ENCODE data around the gene LIN54. TPM values are rescaled to one million over a fixed set of nuclear protein-coding genes. Genes with fewer than 3 reads are reported as not detected.

Gene LIN54
- polyA plus RNA-seq, 2 of the 4 experiments (the other 2 are of a cell fraction): 6.7 to 12.7 TPM

GRCh38 chr4:82890901-82891706 is 119.5 kb downstream of the LIN54 start, which contains the start of gene SEC31A (continued):
- TF ChIP-seq RNF2 (IDR thresholded peaks at IDR 0.05; ENCODE audit: borderline replicate concordance, low read depth) (no peak), FOSL2 (IDR thresholded peaks at IDR 0.05) (no peak), FOSL2 (CRISPR knock-in tag; IDR thresholded peaks at IDR 0.05) (no peak), SMC3 (IDR thresholded peaks at IDR 0.05) (no peak), HOXA7 (CRISPR knock-in tag; IDR thresholded peaks at IDR 0.05) (peak; percentile 78; the same call in 1 of the 2 replicates), EP300 (IDR thresholded peaks at IDR 0.05) (no peak), GATA3 (IDR thresholded peaks at IDR 0.05; ENCODE audit: borderline replicate concordance) (no peak), MAX (IDR thresholded peaks at IDR 0.05) (peak; percentile 91), MYC (IDR thresholded peaks at IDR 0.05; ENCODE audit: borderline replicate concordance, low read length) (peak; percentile 60; the same call in 1 of the 2 replicates), KDM5A (IDR thresholded peaks at IDR 0.05) (no peak), HEYL (CRISPR knock-in tag; IDR thresholded peaks at IDR 0.05) (no peak), FOSB (CRISPR knock-in tag; IDR thresholded peaks at IDR 0.05) (no peak), RCOR1 (IDR thresholded peaks at IDR 0.05; ENCODE audit: low read depth, low read length) (no peak), POLR2A (IDR thresholded peaks at IDR 0.05; ENCODE audit: low read length) (peak; percentile 65), ZC3H11A (IDR thresholded peaks at IDR 0.05) (no peak), BHLHE40 (IDR thresholded peaks at IDR 0.05; ENCODE audit: low read depth, low read length) (no peak), JUN (IDR thresholded peaks at IDR 0.05) (peak; percentile 60 to 66; a peak in 3 of 5 replicates), KDM1A (IDR thresholded peaks at IDR 0.05; ENCODE audit: low read depth) (no peak), FOXS1 (CRISPR knock-in tag; IDR thresholded peaks at IDR 0.05) (no peak)
- TF ChIP-seq, protein P1, sequence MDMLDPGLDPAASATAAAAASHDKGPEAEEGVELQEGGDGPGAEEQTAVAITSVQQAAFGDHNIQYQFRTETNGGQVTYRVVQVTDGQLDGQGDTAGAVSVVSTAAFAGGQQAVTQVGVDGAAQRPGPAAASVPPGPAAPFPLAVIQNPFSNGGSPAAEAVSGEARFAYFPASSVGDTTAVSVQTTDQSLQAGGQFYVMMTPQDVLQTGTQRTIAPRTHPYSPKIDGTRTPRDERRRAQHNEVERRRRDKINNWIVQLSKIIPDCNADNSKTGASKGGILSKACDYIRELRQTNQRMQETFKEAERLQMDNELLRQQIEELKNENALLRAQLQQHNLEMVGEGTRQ (IDR thresholded peaks at IDR 0.05): no peak

GRCh38 chr4:82890528-82890900 is 120.1 kb downstream of the LIN54 start:
- peak overlapping the region; percentile 77 for H3K4me2 ChIP-seq
- peak overlapping the region; percentile 89 to 96 for H3K27ac ChIP-seq
- peaks cover 37% of the 10 kb centered on the region for H3K4me1 ChIP-seq
- CTCF ChIA-PET: interaction anchor here (0.6 kb wide), 1 partner anchor 10 kb away, joined by 3 read pairs; no protein-coding TSS in a partner anchor
- ATAC-seq (peak; percentile 1 to 8; a peak in 3 of 6 replicates), DNase-seq (ENCODE audit: low read depth in 1 of 2, low spot score in 1 of 2) (peak in 1 of 2 experiments; percentile 5), FAIRE-seq (no peak)
- no peaks in the 10 kb centered on the region for H3K9me3 ChIP-seq
- POLR2A ChIA-PET: interaction anchor here (2.4 kb wide), 1 partner anchor 9 kb away, joined by 15 read pairs; the partner anchor contains the start of gene THAP9
- H3K4me3 ChIP-seq: peak overlapping the region; percentile 61
- 2% methylated on average over 7 of the region's 16 CpGs for WGBS (ENCODE audit: missing lambda C conversion rate)
- TF ChIP-seq FOXS1 (CRISPR knock-in tag; IDR thresholded peaks at IDR 0.05) (no peak), POLR2AphosphoS2 (conservative IDR thresholded peaks at IDR 0.05; ENCODE audit: low read length) (no peak), HOXB13 (CRISPR knock-in tag; IDR thresholded peaks at IDR 0.05; ENCODE audit: low read depth) (no peak), HOXA7 (CRISPR knock-in tag; IDR thresholded peaks at IDR 0.05) (no peak), HEYL (CRISPR knock-in tag; IDR thresholded peaks at IDR 0.05) (no peak), ESRRA (IDR thresholded peaks at IDR 0.05; ENCODE audit: borderline replicate concordance, low read length) (no peak), RCOR1 (IDR thresholded peaks at IDR 0.05; ENCODE audit: low read depth, low read length) (no peak), SMC3 (IDR thresholded peaks at IDR 0.05) (no peak), FOSL2 (IDR thresholded peaks at IDR 0.05) (no peak), FOSL2 (CRISPR knock-in tag; IDR thresholded peaks at IDR 0.05) (no peak), HES2 (IDR thresholded peaks at IDR 0.05) (no peak), HMGXB4 (CRISPR knock-in tag; IDR thresholded peaks at IDR 0.05; ENCODE audit: borderline replicate concordance) (no peak), RARB (CRISPR knock-in tag; IDR thresholded peaks at IDR 0.05) (no peak), TFCP2L1 (CRISPR knock-in tag; IDR thresholded peaks at IDR 0.05) (no peak), EHMT2 (IDR thresholded peaks at IDR 0.05; ENCODE audit: low read depth) (no peak), CBX8 (IDR thresholded peaks at IDR 0.05) (no peak)
- TF ChIP-seq, protein P1 (IDR thresholded peaks at IDR 0.05): no peak
